ENCODE results near the gene TRPC6.
"Not testable (repeated sequence)": the region's sequence is repeated elsewhere in the genome, so short reads cannot be mapped to it uniquely, and the experiment has no call there.

The TRPC6 gene

DNA sequence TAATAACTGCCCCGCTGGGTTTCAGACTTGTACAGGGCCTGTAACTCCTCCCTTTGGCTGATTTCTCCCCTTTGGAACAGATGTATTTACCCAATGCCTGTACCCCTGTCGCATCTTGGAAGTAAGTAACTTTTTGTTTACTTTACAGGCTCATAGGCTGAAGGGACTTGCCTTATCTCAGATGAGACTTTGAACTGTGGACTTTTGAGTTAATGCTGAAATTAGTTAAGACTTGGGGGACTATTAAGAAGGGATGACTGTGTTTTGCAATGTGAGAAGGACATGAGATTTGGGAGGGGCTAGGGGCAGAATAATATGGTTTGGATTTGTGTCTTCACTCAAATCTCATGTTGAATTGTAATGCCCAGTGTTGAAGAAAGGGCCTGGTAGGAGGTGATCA lies 62.0 kb downstream of the TRPC6 start:
- DNase-seq (ENCODE audit: low spot score): no peak

DNA sequence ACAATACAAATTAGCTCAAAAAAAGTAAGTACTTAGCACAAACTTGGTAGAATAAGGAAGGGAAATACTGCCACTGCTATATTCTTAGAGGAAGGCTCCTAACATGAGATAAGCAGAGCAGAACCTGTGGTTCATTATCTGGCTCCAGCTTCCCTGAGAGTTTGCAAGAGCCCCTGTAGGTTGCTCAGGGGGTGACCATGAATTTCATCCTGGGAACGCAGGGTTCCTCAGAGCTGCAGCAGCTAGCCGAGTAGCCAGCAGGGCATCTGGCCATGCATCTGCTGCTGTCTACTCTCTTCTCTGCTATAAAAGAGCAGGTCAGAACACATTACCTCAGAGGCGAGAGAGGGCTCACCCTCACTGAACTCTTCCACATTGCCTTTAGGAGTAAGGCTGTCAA lies 67.3 kb downstream of the TRPC6 start:
- no peak for DNase-seq (ENCODE audit: low spot score)

DNA sequence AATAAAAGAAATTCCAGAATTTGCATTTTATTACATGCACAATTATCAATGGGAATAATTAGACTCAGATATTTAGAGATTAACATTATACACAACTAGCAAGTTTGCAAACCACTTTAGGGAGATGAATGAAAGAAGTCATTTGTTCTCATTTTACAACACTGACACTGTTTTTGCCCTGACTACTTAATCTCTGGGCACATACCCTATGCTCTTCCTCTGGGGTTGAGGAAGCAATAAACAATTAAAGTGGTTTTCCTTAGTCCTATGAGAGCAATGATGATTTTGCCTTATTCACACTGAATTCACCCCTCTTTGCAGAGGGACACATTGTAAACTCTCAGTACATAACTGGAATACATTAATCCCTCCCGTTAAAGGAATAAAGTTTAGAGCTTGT lies 72.7 kb downstream of the TRPC6 start:
- DNase-seq (ENCODE audit: low spot score): no peak

DNA sequence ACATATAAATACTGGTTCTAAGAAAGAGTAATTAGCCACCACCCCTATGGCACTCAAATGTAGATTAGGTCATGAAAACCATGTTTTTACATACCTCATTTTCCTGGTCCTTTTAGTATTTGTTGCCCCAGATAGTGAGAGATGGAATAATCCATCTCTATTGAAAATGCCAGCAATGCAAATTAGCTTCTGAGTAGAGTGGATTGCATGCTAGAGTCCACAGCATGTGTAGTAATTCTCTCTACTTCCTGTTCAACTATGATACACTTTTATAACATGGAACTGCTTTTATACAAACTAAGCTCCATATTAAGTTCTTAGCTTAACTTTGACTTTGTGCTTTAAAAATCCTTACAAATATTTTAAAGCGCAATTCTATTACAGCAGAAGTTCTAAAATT lies 73.2 kb downstream of the TRPC6 start:
- DNase-seq (ENCODE audit: low spot score): no peak

DNA sequence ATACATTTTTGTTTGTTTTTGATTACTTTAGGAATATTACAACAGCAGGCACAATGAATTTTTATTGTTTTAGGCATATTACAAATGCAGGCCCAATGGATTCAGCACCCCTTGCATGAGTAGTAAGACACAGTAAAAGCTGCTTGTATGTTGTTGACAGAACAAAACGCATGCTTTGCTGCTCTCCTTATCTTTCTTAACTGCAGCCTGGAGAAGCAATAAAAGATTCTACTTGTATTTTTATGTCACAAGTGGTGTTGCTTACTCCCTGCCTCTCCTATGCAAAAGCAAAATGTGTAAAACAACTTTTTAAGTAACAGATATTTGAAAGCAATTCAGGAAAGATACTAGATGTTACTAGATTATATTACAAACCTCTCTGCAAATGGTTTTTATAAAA lies 73.9 kb downstream of the TRPC6 start:
- DNase-seq (ENCODE audit: low spot score): no peak

DNA sequence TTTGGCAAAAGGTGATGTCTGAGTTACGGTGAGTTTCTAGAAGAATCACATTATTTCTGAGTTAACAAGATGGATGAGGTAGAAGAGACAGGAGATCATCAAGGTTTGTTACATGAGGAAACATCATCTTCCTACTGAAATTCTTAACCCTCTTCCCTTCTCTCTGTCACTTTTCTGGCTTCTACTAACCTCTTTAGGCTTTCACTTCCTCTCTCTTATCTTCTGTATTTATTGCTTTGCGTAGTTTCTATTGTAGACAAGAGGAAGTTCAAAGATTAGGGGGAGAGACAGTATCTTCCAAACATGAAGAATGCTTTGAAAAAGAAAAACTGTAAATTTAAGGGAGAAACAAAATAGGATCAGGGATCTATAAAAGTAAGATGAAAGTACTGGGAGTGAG lies 75.4 kb downstream of the TRPC6 start:
- no peak for DNase-seq (ENCODE audit: low spot score)

DNA sequence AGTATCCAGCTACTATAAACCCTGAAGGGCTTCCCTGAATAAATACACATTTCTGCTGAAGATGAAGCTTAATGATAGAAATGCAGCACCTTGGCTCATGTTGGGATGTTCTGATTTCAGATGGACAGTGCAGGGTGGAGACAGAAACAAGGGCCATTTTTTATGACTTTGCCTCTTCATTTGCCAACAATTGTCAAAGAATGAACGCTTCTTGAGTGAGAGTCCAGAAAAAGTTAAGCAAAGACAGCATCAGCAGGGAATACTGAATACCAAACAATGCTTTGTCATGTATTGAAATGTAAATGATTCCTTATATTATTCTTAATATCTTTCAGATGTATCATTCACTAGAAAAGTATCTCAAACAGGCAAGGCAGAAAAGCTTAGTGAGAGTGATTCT lies 84.9 kb downstream of the TRPC6 start:
- DNase-seq (ENCODE audit: low spot score): no peak

DNA sequence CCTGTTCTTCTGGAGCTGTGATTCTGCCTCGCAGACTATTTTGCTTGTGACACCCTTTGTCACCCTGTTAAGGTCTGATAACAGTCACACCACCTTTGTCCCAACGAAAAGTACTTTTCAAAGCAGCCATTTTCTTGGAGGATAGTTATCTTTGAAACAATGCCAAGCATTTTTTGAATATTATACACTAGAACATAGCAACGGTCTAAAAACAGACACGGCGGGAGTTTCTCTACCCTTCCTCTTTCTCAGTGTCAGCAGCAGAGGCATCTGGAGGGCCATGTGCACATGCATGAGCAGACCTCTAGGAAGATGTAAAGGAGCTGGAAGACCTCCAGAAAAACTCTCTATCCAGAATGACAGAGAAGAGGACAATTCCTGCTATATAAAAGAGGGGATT lies 86.5 kb downstream of the TRPC6 start:
- DNase-seq (ENCODE audit: low spot score): no peak

DNA sequence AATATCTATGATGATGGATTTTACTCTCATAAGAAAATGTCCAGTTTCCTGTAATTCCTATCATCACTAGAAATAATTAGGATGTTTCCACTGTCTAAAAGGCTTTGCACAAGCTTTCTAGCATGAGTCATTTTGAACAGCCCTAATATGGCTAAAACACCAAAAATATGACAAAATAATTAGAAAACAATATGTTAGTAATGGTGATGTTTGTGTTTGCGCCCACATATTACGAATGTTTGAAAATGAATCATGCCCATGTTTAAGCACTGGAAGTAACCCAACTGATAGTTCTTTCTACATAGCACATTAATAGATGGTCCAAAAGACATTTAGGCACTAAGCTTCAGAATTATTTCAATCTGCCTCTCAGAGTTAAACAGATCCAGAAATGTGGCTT lies 96.0 kb downstream of the TRPC6 start:
- no peak for DNase-seq (ENCODE audit: low spot score)

DNA sequence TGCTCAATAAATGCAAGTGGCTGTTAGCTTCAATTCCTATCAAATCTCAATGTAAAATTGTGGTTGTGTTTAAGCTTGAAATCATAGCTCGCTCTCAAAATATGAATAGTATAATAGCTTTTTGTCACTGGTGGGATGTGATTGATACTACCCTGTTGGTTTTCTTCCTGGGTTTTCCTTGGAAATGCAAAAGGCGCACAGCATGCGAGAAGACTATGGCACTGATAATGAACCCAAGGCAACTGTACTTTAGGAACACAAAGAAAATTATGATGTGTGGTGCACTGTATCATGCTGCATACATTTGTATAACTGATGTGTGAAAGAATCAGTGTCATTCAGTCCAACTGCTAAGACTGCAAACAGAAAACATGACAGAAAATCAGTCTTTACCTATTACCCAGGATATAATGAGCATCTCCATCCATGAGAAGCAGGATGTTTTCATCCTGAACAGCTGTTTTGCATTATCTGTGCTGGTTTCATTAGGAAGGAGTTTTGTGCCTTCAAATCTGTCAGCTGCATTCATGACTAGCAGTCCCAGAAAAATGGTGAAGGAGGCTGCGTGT lies 101.2 kb downstream of the TRPC6 start:
- DNase-seq (ENCODE audit: low spot score): no peak

DNA sequence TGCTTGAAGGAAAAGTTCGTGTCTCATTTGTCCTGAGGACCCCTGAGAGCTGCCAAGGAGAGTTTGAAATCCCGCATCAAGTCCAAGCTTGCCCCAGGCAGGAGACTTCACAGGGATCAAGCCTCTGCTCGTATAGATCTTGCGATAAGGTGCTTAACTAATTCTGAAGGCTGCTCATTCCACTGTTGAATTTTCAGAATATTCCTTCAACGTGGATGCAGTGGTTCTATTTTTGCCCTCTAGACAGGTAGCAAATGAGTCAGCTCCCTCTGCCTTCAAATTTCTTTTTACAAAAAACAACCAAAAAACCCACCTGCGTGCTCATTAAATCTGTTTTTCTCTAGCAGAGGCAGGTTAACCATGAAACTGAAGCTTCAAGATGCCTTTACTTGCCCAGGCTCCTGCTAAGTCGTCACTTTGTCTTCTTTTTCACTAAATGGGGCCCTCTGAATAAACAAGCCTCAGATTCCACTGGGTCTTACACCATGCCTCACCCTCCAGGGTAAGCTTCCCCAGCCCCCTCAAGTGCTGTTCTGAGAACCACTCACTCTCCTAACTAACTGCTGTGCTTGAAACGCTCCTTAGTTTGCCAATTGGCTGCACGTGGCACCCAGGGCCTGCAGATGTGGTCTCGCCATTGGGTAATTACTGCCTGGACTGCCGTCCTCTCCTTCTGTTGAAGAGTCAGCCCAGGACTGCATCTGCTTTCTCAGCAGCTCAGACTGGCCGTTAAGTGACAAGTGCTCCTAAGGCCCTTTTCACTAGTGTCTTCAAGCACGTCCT lies 105.0 kb downstream of the TRPC6 start:
- no peak for DNase-seq (ENCODE audit: low spot score)

DNA sequence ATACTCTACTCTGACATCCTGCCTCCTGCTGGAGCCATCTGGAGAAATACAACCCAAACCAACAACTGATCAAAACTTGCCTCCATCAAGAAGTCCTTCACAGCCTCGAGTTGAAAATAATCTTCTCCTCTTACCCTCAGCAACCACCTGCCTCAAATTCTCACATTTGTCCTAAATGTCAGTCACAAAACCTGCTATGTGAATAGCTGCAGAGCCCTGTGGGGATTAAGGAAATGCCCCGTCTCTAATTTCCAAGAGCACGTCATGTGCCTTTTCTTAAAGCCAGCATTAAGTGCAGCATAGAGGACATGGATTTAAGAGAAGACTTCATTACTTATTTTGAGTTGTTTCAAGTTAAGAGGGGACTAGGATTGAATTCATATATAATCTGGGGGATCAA lies 105.9 kb downstream of the TRPC6 start:
- DNase-seq (ENCODE audit: low spot score): no peak

DNA sequence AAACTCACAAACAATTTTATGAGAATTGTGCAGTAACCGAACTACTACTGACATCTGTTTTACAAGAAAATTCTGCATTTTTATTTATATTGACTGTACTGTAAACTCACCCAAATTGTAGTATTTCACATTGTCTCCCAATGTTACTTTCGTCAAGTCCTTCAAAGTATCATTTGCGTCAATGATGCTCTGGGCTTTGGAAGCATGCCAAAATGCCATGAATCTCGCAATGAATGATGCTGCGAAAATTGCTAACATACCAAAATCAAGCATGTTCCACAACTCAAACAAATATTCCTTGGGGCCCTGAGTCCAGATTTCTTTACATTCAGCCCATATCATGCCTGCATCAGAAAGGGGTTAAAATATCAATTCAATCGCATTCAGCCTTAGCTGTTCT lies 107.6 kb downstream of the TRPC6 start:
- DNase-seq (ENCODE audit: low spot score): no peak

DNA sequence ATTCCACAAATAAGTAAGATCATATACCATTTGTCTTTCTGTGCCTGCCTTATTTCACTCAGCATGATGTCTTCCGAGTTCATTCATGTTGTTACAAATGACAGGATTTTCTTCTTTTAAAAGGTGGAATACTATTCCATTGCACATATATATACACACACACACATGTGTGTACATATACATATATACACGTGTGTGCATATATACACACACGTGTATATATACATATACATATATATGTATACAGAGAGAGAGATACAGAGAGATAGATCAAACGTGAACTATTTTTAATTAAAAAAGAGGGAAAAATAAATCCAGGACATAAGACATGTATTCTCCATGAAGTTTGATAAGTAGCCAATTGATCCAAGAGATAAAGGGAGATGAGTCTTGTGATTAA lies 108.1 kb downstream of the TRPC6 start:
- DNase-seq (ENCODE audit: low spot score): no peak

DNA sequence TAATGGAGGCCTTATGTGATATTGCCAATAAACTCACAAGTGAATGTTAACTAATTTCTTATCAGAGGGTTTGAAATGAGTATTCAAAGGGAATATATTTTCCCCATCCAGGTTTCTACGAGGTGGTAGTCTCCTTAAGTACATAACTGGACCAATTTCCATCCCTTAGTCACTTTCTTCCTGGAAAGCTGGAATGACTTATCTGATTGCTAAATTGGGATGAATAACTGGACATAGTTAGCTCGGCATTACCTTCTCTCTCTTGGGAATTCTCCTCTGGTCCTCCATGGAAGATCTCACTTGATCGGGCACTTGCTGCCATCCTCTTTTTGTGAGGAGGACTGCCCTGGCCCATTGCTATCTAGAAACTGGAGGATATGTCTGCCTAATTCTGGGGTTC lies 109.1 kb downstream of the TRPC6 start:
- DNase-seq (ENCODE audit: low spot score): no peak

DNA sequence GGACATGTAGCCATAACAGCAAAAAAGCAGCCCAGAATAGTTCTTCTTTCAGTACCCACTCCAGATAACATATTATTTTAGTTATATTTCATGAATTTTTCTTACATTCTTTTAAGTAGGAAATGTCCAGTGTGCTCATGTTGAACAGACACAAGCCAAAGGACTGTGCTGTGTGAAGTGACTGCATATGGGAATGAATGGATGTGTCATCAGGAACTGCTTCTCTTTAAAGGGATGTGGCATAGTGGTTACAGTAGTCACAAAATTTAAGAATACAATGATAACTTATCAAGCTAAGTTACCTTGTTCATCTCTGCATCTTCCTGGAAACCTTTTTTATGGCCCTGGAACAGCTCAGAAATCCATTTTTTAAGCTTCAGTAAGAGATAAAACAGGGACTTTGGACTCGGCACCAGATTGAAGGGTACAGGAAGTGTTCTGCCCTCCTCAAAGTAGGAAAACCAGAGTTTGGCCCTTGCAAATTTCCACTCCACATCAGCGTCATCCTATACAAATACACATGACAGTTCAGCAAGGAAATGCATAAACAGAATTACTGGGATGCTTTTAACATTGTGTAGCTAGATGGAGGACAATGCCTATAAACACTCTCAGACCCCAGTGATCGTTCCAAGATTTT lies 112.8 kb downstream of the TRPC6 start:
- no peak for DNase-seq (ENCODE audit: low spot score)

DNA sequence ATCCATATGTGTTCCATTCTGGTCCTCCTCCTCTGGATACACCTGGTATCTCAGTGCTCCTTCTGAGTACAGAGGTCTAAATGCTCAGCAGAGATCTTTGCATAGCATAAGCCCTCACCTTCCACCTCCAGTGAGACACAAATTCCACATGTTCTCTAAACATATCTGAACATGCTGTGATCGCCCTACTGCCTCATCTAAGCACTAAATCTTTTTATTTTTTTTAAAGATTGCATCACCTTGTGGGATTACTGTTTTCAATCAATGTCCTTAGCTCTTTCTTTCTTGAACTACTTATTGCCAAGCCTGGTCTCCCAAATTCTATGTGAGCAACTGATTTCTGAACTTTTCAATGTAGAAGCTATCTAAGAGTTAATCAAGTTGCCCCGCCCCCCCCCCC lies 113.4 kb downstream of the TRPC6 start:
- no peak for DNase-seq (ENCODE audit: low spot score)

DNA sequence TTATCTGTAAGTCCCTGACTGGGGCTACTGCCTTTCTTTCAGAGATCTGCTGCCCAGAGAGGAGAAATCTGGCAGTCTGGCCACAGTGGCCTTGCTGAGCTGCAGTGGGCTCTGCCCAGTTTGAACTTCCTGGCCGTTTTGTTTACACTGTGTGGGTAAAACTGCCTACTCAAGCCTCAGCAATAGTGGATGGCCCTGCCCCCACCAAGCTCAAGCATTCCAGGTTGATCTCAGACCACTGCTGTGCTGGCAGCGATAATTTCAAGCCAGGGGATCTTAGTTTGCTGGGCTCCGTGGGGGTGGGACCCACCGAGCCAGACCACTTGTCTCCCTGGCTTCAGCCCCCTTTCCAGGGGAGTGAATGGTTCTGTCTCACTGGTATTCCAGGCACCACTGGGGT lies 117.5 kb downstream of the TRPC6 start:
- no peak for DNase-seq (ENCODE audit: low spot score)

DNA sequence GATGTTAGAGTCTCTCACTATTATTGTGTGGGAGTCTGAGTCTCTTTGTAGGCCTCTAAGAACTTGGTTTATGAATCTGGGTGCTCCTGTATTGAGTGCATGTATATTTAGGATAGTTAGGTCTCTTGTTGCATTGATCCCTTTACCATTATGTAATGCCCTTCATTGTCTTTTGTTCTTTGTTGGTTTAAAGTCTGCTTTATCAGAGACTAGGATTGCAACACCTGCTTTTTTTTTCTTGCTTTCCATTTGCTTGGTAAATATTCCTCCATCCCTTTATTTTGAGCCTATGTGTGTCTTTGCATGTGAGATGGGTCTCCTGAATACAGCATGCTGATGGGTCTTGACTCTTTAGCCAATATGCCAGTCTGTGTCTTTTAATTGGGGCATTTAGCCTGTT lies 119.4 kb downstream of the TRPC6 start:
- DNase-seq (ENCODE audit: low spot score): not testable (repeated sequence)

DNA sequence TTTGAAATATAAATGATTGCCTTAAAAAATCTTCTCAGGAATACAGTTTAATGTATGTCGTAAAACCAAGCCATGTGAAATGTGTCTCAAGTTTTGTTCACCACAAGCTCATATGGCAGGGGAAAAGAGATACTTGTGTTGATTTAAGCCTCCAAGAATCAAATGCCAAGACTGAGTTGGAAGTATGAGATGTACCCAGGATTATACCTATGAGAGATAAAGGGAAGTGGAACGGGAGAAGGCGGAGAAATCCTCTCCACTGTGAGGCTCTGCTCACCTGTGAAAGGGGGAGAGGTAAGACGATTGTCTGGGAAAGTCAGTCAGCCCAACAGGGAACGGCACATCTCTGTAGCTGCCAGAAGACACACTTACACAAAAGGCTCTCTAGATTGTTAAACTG lies 124.8 kb downstream of the TRPC6 start:
- no peak for DNase-seq (ENCODE audit: low spot score)

DNA sequence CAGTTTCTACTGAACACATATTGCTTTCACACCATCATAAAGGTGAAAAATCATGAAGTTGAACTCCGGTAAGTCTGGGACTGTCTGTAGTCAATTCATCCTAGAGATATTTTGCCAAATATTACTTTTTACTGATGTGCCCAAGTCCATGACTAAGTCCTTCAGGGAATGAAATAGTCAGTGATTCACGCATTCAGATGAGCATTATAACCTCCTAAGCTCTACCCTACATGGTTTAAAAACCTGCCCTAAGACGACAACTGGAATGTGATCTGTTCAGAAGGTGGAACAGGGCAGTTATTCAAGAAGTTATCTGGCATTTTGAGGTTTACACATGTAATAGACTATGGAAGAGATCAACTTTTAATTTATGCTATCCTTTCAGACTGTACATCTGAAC lies 125.6 kb downstream of the TRPC6 start:
- no peak for DNase-seq (ENCODE audit: low spot score)

DNA sequence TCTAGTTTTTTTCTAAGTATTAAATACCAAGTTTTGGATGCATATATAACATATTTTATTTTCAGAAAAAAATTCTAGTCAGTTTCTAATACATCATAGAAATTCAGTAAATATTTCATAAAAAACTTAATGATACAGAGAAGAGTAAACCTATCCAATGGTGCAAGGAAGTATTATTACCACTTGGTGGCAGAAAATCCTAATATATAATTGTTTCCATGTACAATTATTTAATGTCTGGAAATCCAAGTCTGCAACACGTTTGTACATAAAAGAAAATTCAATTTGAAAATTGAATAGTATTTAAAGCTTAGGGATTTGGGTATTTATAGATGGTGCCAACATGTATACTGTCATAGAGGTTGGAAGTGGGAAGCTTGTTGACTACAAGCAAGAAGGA lies 127.0 kb downstream of the TRPC6 start:
- no peak for DNase-seq (ENCODE audit: low spot score)

DNA sequence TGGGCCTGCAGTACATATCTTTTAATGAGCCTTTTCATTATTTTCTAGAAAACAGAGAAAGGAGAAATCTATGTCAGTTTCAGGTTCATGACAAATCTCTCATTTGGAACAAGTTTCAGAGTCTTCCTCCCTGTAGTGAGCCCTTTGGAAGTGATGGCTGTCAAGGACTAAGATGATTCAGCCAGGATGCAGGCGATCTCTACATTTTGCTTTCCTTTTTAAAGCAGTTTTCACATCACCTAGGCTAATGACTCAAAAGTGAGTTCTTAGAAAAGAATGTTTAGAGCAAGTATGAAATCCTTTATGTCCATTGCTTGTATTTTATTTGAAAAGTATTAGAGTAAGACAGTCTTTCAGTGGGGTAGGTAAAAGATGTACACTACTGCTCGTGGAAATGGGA lies 130.1 kb downstream of the TRPC6 start:
- no peak for DNase-seq (ENCODE audit: low spot score)
